ENCODE results near the gene R3HDM2. TPM values are rescaled to one million over a fixed set of nuclear protein-coding genes. Genes with fewer than 3 reads are reported as not detected.

The R3HDM2 gene
- total and polyA plus RNA-seq, 2 of the 13 experiments (the other 11 are each of a cell fraction or from before 2014, with no cell fraction given): 11.1 to 23.5 TPM

GRCh38 chr12:57229634-57230380 is 201.0 kb downstream of the R3HDM2 start, which contains the start of gene SHMT2 (continued):
- TF ChIP-seq FUBP1 (CRISPR knock-in tag; IDR thresholded peaks at IDR 0.05; ENCODE audit: borderline replicate concordance) (no peak), PRDM10 (CRISPR knock-in tag; IDR thresholded peaks at IDR 0.05; ENCODE audit: low read depth) (no peak), HCFC1 (IDR thresholded peaks at IDR 0.05; ENCODE audit: low read depth, low read length) (peak; percentile 84), BRCA1 (CRISPR knock-in tag; IDR thresholded peaks at IDR 0.05) (no peak; the same call in 1 of the 2 replicates), ZNF251 (CRISPR knock-in tag; IDR thresholded peaks at IDR 0.05) (0 out of 2 replicates have a peak, but pooled peaks have one; percentile 31), SP2 (CRISPR knock-in tag; IDR thresholded peaks at IDR 0.05) (no peak), ZNF136 (CRISPR knock-in tag; IDR thresholded peaks at IDR 0.05; ENCODE audit: low read depth) (no peak), ZBTB21 (CRISPR knock-in tag; IDR thresholded peaks at IDR 0.05) (no peak), STAT5B (CRISPR knock-in tag; IDR thresholded peaks at IDR 0.05) (no peak), ZNF20 (CRISPR knock-in tag; IDR thresholded peaks at IDR 0.05) (no peak), TBX2 (CRISPR knock-in tag; IDR thresholded peaks at IDR 0.05; ENCODE audit: borderline replicate concordance) (no peak; the same call in 1 of the 2 replicates), GPBP1L1 (CRISPR knock-in tag; IDR thresholded peaks at IDR 0.05) (no peak), SAP130 (CRISPR knock-in tag; IDR thresholded peaks at IDR 0.05; ENCODE audit: low read depth) (peak; percentile 65; the same call in 1 of the 2 replicates), NBN (conservative IDR thresholded peaks at IDR 0.05) (no peak), ZNF333 (CRISPR knock-in tag; IDR thresholded peaks at IDR 0.05; ENCODE audit: borderline replicate concordance) (no peak), ZFP37 (CRISPR knock-in tag; IDR thresholded peaks at IDR 0.05; ENCODE audit: borderline replicate concordance) (peak; percentile 54; the same call in 1 of the 2 replicates), ZFP36 (IDR thresholded peaks at IDR 0.05; ENCODE audit: borderline replicate concordance, low read depth, low read length, partially characterized antibody) (no peak), ZNF724P (CRISPR knock-in tag; IDR thresholded peaks at IDR 0.05; ENCODE audit: borderline replicate concordance) (peak; percentile 83; the same call in 1 of the 2 replicates), NAIF1 (CRISPR knock-in tag; IDR thresholded peaks at IDR 0.05; ENCODE audit: borderline replicate concordance) (peak; percentile 59; the same call in 1 of the 2 replicates), NRL (CRISPR knock-in tag; IDR thresholded peaks at IDR 0.05; ENCODE audit: borderline replicate concordance) (0 out of 2 replicates have a peak, but pooled peaks have one; percentile 24), GATAD2A (CRISPR knock-in tag; IDR thresholded peaks at IDR 0.05) (peak; percentile 46; the same call in 1 of the 2 replicates), SCMH1 (CRISPR knock-in tag; IDR thresholded peaks at IDR 0.05; ENCODE audit: borderline replicate concordance) (no peak)
